Right ventricle myocardium inferior (tissue), 1 donor: ENCODE data around the gene MAN2A2. TPM values are rescaled to one million over a fixed set of nuclear protein-coding genes. Genes with fewer than 3 reads are reported as not detected.
"Not testable (repeated sequence)": the region's sequence is repeated elsewhere in the genome, so short reads cannot be mapped to it uniquely, and the experiment has no call there.

ENCODE experiments used
- ATAC-seq: fragments of 200-7000 bp; cut with Tn5 transposase; one replicate; pipeline ENCODE4 v1.9.1; 2020; ENCODE audit warnings: mild to moderate bottlenecking, moderate library complexity
- DNase-seq: peaks from one replicate; pipeline ENCODE4 v3.0.0; 2021; ENCODE audit errors: missing footprints
- intact Hi-C: fragments of 100-400 bp; cut with DNase I; formaldehyde crosslinking; loops from one replicate; pipeline ENCODE4 v1.11.0; 2022
- total RNA-seq: library from RNA; stranded (reverse); fragmentation: NEBNext Ultra II Directional; extraction: Animal tissue kit (Norgen Biotek cat#: 25700); gene quantifications from one replicate; pipeline ENCODE4 v1.2.1, GENCODE V29; 2021
- donor health status: DM: no; HTN: yes; CAD: no; lungs with severe emphysema.

The MAN2A2 gene
- total RNA-seq, 1 donor from 2014 or later, result 133 TPM

- no peak for ATAC-seq
- peak; percentile 53 for DNase-seq
- intact Hi-C loops, result no loop called here
Observed at GRCh38 chr15:90893175-90894090, 9.7 kb upstream of the MAN2A2 start.

GRCh38 chr15:90895571-90896117 lies 7.5 kb upstream of the MAN2A2 start:
- intact Hi-C loops, result no loop called here
- ATAC-seq (no peak), DNase-seq (no peak)

- peak; percentile 9 for DNase-seq
- ATAC-seq, intact Hi-C loops: not testable (repeated sequence)
Observed at GRCh38 chr15:90897131-90897655, 5.9 kb upstream of the MAN2A2 start.

- ATAC-seq, result no peak
- DNase-seq, result no peak
- intact Hi-C loops, result no loop called here
Observed at GRCh38 chr15:90901175-90902039, 1.7 kb upstream of the MAN2A2 start.

- peak; percentile 90 for DNase-seq
- intact Hi-C loops, result no loop called here
- peak; percentile 94 for ATAC-seq
Observed at GRCh38 chr15:90902040-90902839, 862 bp upstream of the MAN2A2 start.

- DNase-seq, result peak; percentile 49
- intact Hi-C loops, result loop anchor here (1.0 kb wide), 1 partner anchor 27 kb away; no protein-coding TSS in a partner anchor
Observed at GRCh38 chr15:90903733-90904536, 833 bp downstream of the MAN2A2 start.

GRCh38 chr15:90904746-90905145 lies 1.6 kb downstream of the MAN2A2 start:
- no peak for ATAC-seq
- no peak for DNase-seq
- intact Hi-C loops, result no loop called here

More at GRCh38 chr15:90903733-90904536, 833 bp downstream of the MAN2A2 start:
- no peak for ATAC-seq

GRCh38 chr15:90905306-90906180 lies 2.4 kb downstream of the MAN2A2 start:
- intact Hi-C loops, result no loop called here
- ATAC-seq, result no peak
- DNase-seq, result no peak

- ATAC-seq (no peak), DNase-seq (peak; percentile 55)
- intact Hi-C loops, result no loop called here
Observed at GRCh38 chr15:90906181-90906849, 3.2 kb downstream of the MAN2A2 start.

GRCh38 chr15:90907051-90907660 lies 4.1 kb downstream of the MAN2A2 start:
- intact Hi-C loops, result no loop called here
- peak; percentile 53 for DNase-seq
- ATAC-seq, result no peak

GRCh38 chr15:90907838-90908507 lies 4.9 kb downstream of the MAN2A2 start:
- intact Hi-C loops, result no loop called here
- DNase-seq, result no peak
- peak; percentile 47 for ATAC-seq

- DNase-seq, ATAC-seq, intact Hi-C loops: not testable (repeated sequence)
Observed at GRCh38 chr15:90909449-90909848, 6.3 kb downstream of the MAN2A2 start.

- intact Hi-C loops, result no loop called here
- ATAC-seq (no peak), DNase-seq (no peak)
Observed at GRCh38 chr15:90909976-90910375, 6.9 kb downstream of the MAN2A2 start.

GRCh38 chr15:90910441-90911301 lies 7.6 kb downstream of the MAN2A2 start:
- intact Hi-C loops, result no loop called here
- DNase-seq, result no peak
- no peak for ATAC-seq
